VCaP (cell line): Measurements from ENCODE around the gene HOXD10.
A peak's percentile ranks its signal among the peaks of the same experiment; 100 is the strongest.

ENCODE experiments used
- H3K27ac ChIP-seq: fragments of 450-650 bp; 2 replicates; pipeline ENCODE4 v1.5.1; 2017
- TF ChIP-seq, protein P1 (sequence below): fragments of 450-650 bp; conservative IDR thresholded peaks from 2 replicates; pipeline ENCODE4 v1.5.1; 2017; ENCODE audit warnings: mild to moderate bottlenecking, moderate library complexity

The HOXD10 gene

DNA sequence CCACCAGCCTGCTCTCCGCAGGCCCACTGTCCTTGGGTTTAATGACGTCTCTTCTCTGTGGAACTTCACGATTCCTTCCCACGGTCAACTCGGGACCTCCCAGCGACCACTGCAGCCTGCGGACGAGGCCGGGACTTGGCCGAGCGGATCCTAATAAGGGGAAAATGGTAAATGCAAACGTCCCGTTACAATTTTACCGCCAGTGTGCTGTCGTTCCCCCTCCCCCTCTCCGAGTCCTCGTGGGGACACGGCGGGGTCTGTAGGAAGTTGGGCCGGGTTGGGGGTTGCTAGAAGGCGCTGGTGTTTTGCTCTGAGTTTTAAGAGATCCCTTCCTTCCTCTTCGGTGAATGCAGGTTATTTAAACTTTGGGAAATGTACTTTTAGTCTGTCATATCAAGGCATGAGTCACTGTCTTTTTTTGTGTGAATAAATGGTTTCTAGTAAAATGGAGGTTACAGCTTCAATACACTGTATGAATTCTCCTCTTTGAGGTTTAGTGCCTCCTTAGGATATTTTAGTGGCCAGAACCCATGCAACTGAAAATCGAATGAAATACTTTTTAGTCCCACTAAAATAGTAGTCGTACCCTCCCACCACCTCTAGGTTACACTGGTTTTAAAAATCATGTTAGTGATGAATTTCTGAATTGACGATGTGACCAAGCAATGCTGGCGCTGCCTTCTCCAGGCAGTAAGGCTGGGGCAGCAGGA lies 7.2 kb upstream of the HOXD10 start:
- TF ChIP-seq, protein P1, sequence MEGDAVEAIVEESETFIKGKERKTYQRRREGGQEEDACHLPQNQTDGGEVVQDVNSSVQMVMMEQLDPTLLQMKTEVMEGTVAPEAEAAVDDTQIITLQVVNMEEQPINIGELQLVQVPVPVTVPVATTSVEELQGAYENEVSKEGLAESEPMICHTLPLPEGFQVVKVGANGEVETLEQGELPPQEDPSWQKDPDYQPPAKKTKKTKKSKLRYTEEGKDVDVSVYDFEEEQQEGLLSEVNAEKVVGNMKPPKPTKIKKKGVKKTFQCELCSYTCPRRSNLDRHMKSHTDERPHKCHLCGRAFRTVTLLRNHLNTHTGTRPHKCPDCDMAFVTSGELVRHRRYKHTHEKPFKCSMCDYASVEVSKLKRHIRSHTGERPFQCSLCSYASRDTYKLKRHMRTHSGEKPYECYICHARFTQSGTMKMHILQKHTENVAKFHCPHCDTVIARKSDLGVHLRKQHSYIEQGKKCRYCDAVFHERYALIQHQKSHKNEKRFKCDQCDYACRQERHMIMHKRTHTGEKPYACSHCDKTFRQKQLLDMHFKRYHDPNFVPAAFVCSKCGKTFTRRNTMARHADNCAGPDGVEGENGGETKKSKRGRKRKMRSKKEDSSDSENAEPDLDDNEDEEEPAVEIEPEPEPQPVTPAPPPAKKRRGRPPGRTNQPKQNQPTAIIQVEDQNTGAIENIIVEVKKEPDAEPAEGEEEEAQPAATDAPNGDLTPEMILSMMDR: no peak
- H3K27ac ChIP-seq: no peak overlapping the region

DNA sequence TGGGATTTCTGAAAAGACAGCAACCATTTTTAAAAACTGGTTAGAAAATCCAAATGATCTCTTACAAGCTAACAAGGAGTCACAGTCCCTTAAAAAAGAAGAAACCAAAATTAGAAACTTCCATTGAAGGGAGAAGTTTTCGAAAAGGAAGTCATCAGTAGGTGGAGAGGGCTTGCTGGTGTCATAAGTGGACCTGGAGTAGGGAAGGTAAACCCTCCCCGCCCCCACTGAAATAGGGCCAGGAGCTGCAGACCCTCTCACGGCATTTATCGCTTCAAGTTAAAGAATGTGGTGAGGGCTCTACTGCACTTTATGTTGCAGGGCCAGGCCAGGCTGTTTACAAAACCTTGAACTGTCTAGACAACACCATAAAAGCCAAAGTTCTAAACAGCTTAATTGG lies 6.6 kb upstream of the HOXD10 start:
- TF ChIP-seq, protein P1: no peak

DNA sequence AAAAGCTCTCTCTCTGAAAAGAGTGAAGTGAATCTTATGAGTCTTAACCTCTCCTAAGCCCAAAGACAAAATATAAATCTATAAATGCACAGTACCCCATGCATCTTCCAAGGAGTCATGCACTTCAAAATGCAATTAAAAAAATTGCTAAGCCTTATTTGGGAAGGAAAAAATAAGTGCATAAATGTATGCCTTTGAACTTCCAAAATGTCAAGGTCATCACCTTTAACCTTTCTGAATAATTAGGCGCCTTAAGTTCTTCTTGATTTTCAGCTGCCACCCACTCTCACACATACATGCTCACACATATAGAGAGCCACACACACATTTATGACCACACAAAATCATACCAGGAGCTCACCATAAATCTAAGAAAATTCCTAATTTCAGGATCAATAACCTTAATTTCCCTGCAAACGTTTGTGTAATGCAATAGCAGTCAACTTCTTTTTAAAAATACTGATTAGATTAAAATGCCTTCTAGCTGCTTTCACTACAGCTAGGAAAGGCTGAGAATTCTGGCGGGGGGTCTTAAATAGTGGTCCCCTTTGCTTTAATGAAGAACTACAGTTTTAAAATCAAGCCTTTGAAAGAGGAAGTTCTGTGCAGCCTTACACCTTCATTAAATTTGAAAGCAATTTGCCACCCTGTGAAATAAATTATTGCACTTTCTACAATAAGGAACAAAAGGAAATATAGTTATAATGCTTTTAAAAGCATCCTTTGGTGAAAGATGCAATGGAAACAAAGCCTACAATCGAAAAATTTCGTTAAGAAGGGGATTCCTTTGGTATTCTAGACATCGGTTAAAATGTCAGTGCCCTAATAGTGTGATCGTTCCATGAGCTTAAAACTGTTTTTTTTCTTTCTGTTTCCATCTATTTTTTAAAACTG lies 5.9 kb upstream of the HOXD10 start:
- no peak overlapping the region for H3K27ac ChIP-seq
- TF ChIP-seq, protein P1: no peak

More for the DNA sequence above, 6.6 kb upstream of the HOXD10 start:
- no peak overlapping the region for H3K27ac ChIP-seq

DNA sequence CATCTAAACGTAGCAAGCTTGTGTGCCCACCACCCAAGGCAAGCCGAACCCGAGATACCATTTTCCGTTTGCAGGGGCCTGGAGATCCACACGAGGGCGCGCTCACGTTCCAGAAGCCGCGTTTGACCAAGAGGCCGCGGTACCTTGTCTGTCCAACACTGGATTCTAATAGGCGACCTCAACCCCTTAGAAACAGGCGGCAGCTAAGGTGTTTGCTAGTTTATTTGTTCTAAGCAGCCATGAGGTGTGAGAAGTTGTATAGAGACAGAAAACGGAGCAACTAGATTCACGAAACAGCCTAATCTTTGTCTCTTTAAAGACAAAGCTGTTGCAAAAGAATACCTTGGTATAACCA lies 5.3 kb upstream of the HOXD10 start:
- TF ChIP-seq, protein P1: peak; percentile 94

DNA sequence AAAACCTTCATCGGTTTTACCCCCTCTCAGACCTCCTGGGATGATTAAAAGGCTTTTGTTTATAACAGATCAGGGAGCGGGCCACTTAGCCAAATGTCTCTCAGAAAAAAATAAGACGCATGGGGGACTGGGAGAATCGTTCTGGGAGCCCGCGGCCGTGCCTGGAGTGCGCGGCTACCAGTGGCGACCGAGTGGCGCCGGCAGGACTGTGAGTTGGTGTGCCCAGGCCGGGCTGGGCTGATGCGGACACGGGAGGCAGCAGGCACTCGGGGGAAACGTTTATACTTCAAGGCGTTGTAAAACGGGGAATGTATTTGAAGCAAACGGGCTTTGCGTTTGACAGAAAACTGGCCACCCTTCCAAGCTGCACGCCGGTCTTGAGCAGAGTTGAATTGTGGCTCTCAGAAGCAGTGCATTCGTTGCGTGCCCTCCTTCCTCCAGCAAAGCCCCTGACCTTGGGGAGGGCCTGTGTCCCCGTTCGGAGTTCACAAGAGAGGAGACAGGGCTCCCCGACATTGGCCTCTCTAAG lies 4.7 kb upstream of the HOXD10 start:
- no peak overlapping the region for H3K27ac ChIP-seq

More for the DNA sequence above, 5.3 kb upstream of the HOXD10 start:
- H3K27ac ChIP-seq: no peak overlapping the region

DNA sequence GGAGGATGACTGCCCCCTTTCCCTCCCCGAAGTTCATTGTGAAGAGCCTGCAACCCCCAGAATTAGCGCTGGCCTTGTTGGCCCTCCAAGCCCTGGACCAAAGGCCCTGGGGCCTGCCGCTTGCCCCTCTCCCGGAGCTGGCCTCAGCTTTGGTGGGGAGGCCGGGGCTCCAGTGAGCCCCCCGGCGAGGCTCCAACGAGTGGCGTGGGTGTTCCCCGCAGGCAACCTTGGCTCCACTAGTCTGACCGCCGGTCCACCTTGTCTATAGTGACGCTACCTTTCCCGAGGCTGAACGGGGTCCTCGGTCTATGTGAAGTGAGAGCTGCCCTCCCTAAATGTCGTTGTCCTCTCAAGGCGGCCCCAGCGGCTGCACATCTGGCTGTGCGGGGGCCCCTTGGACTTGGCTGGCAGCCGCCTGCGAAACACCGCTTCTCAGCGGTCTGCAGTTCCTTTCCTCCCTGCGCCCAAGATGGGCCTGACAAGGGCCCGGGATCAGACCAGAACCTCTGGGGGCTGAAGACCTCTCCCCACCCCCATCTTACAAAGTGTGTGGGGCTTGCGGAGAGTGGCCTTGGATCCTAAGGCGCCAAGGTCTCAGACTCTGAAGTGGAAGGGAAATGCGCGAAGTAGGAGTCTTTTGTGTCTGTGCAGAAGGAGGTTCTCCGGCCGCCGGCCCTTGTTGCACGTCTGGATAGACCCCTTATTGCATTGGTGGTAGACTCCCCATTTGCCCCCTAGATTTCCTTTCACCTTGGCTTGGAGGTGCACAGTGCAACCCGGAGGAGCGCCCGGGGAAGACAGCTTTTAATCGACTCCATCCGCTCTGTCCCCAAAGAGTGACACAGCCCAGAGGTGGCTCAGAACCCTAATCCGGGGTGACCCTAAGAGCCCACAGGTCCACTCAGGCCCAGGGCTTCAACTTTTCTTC lies 3.9 kb upstream of the HOXD10 start:
- TF ChIP-seq, protein P1: no peak
- no peak overlapping the region for H3K27ac ChIP-seq

More for the DNA sequence above, 4.7 kb upstream of the HOXD10 start:
- TF ChIP-seq, protein P1: no peak
